K562 (cell line): ENCODE results near the gene ARHGEF25. TPM values are rescaled to one million over a fixed set of nuclear protein-coding genes. Genes with fewer than 3 reads are reported as not detected.

Experiments
- ATAC-seq: fragments of 200-7000 bp; cut with Tn5 transposase; 3 replicates; pipeline ENCODE4 v1.9.1; 2020; ENCODE audit warnings: moderate library complexity
- BruUV-seq: library from RNA; stranded (reverse); fragments of 400-500 nt; replicated peaks from 2 replicates; lab custom pipeline; 2021; lab: Mats Ljungman, UMichigan
- CTCF ChIA-PET: fragments of 300-600 bp; formaldehyde crosslinking; extraction: SDS; loops from one replicate; lab custom pipeline; 2021; ENCODE audit warnings: low intra/inter-chr PET ratio; lab: Yijun Ruan, JAX
- POLR2A ChIA-PET: fragments of 300-600, 350-650 bp; sonication (Branson Sonifier 250); formaldehyde crosslinking; extraction: SDS; loops from one replicate; lab custom pipeline; 2021; ENCODE audit warnings: antibody characterized with exemption, inconsistent platforms; lab: Yijun Ruan, JAX
- DNase-seq, 4 experiments: peaks; one replicate each; pipeline versions ENCODE4 v3.0.0 to v3.0.0-alpha.2; 2011 to 2018; ENCODE audit warnings: low spot score in 3 of 4, mixed read lengths in 3 of 4; ENCODE audit errors: extremely low read depth in 1 of 4
- FAIRE-seq: peaks from 2 replicates; lab custom pipeline; 2011; peaks lifted over from hg19 to GRCh38; lab: Jason Lieb, UNC
- H2AFZ ChIP-seq: 2 replicates; pipeline ENCODE4 v1.6.0; 2011; ENCODE audit warnings: low read depth, low read length, control low read depth, inconsistent platforms
- H3K27ac ChIP-seq: fragments of 200-600 bp; 3 replicates; pipeline ENCODE4 v1.8.0; 2011; ENCODE audit warnings: low read depth, mild to moderate bottlenecking, control low read depth, inconsistent platforms, low read length, moderate library complexity, mixed read lengths; ENCODE audit errors: extremely low read depth
- H3K27me3 ChIP-seq, 2 experiments: fragments of 300-600 bp in 1 of 2; 2 replicates in 1 of 2; 3 replicates in 1 of 2; pipeline versions ENCODE4 v1.6.0 to v1.8.0; 2011; ENCODE audit warnings: inconsistent platforms in 2 of 2, low read length in 2 of 2, mild to moderate bottlenecking in 1 of 2, mixed read lengths in 1 of 2, moderate library complexity in 1 of 2; ENCODE audit not compliant: control insufficient read depth in 2 of 2, insufficient read depth in 2 of 2
- H3K36me3 ChIP-seq: fragments of 300-600 bp; 3 replicates; pipeline ENCODE4 v1.8.0; 2011; ENCODE audit warnings: mild to moderate bottlenecking, low read length, inconsistent platforms; ENCODE audit not compliant: control insufficient read depth, insufficient read depth
- H3K4me1 ChIP-seq, 2 experiments: fragments of 200-600 bp in 1 of 2; replicated peaks in 1 of 2; 2 replicates in 1 of 2; 3 replicates in 1 of 2; pipeline versions ENCODE4 v1.5.1 to v1.8.0; 2011; ENCODE audit warnings: inconsistent platforms in 2 of 2, low read length in 2 of 2, mild to moderate bottlenecking in 1 of 2, mixed read lengths in 1 of 2, moderate library complexity in 1 of 2; ENCODE audit not compliant: control insufficient read depth in 2 of 2, insufficient read depth in 2 of 2
- H3K4me2 ChIP-seq: 2 replicates; pipeline ENCODE4 v1.6.1; 2011; ENCODE audit warnings: low read length, control low read depth, inconsistent platforms, mixed read lengths; ENCODE audit not compliant: insufficient read depth
- H3K4me3 ChIP-seq: fragments of 200-600 bp; sonication (generic), shearing (Covaris generic); 2 replicates; pipeline ENCODE4 v1.5.1; 2016; ENCODE audit warnings: control low read depth, inconsistent platforms
- H3K79me2 ChIP-seq: fragments of 200-600 bp; 3 replicates; pipeline ENCODE4 v1.8.0; 2011; ENCODE audit warnings: low read length, inconsistent platforms; ENCODE audit not compliant: control insufficient read depth, insufficient read depth
- H3K9ac ChIP-seq, 2 experiments: 2 replicates each; pipeline versions ENCODE4 v1.6.0 to v1.6.1; 2011; ENCODE audit warnings: low read depth in 2 of 2, low read length in 2 of 2, control low read depth in 1 of 2, inconsistent platforms in 1 of 2, mild to moderate bottlenecking in 1 of 2, mixed read lengths in 1 of 2; ENCODE audit not compliant: insufficient read depth in 1 of 2
- H3K9me1 ChIP-seq: one replicate; pipeline ENCODE4 v1.6.0; 2011; ENCODE audit warnings: inconsistent platforms, mild to moderate bottlenecking, low read length, moderate library complexity; ENCODE audit not compliant: control insufficient read depth, insufficient read depth
- H3K9me3 ChIP-seq: replicated peaks from 2 replicates; pipeline ENCODE4 v1.5.1; 2011; ENCODE audit warnings: low read depth, low read length, inconsistent platforms; ENCODE audit not compliant: control insufficient read depth, insufficient read depth
- H4K20me1 ChIP-seq: replicated peaks from 2 replicates; pipeline ENCODE4 v1.6.1; 2011; ENCODE audit warnings: low read length, inconsistent platforms, mixed read lengths; ENCODE audit not compliant: control insufficient read depth, insufficient read depth
- DLX4 ChIP-seq: fragments of 250-450 bp; sonication (Bioruptor Pico); IDR thresholded peaks from 2 replicates; pipeline ENCODE4 v1.6.1; 2021; ENCODE audit warnings: mild to moderate bottlenecking
- KAT8 ChIP-seq: fragments of 450-650 bp; IDR thresholded peaks from 2 replicates; pipeline ENCODE4 v1.6.1; 2016; ENCODE audit warnings: low read depth, mild to moderate bottlenecking
- NFIC ChIP-seq: fragments of 450-650 bp; IDR thresholded peaks from 2 replicates; pipeline ENCODE4 v1.6.1; 2017; ENCODE audit warnings: mild to moderate bottlenecking, inconsistent platforms
- ZNF561 ChIP-seq: fragments of 450-650 bp; formaldehyde crosslinking; conservative IDR thresholded peaks from 2 replicates; pipeline ENCODE4 v1.4.0; 2020; ENCODE audit warnings: mild to moderate bottlenecking, moderate library complexity
- WGBS: fragments of 100-300 bp; shearing (Covaris generic); methylation state at CpG from one replicate; pipeline ENCODE4 v1.1.6; 2016; ENCODE audit warnings: low coverage, mixed read lengths; ENCODE audit not compliant: insufficient coverage; ENCODE audit errors: missing lambda C conversion rate; 5-methylcytosine and 5-hydroxymethylcytosine counted together
- in situ Hi-C: fragments of 300-500 bp; cut with MboI; formaldehyde crosslinking; loops from 4 replicates; pipeline ENCODE4 v1.15.0; 2018; ENCODE audit warnings: inconsistent platforms, mixed read lengths
- intact Hi-C: fragments of 100-400 bp; cut with micrococcal nuclease; formaldehyde crosslinking; loops from 2 replicates; pipeline ENCODE4 v1.14.2; 2022
- polyA plus RNA-seq, 8 experiments: library from polyadenylated mRNA; depleted of rRNA in 4 of 8; stranded (reverse) in 5 of 8; unstranded in 3 of 8; fragments of >200 nt; fragmentation: Nextera tagmentation in 2 of 8; fragmentation: Illumina TruSeq in 1 of 8; extraction: Ambion mirVana in 2 of 8; extraction: Trizol in 1 of 8; gene quantifications; 2 replicates each; pipeline versions ENCODE4 v1.2.1 to v1.2.3, GENCODE V29; 2011 to 2014; ENCODE audit warnings: inconsistent platforms in 1 of 8, missing spikeins in 1 of 8
- total RNA-seq, 7 experiments: library from RNA; depleted of rRNA in 6 of 7; stranded (reverse); fragments of >200 nt in 6 of 7; fragmentation: Illumina TruSeq in 2 of 7; extraction: Trizol in 2 of 7; gene quantifications; 2 replicates each; pipeline versions ENCODE4 v1.2.1 to v1.2.3, GENCODE V29; 2011 to 2021; ENCODE audit warnings: low replicate concordance in 1 of 7
- TF ChIP-seq, protein P1 (sequence below): fragments of 200-800 bp; sonication (Bioruptor generic); IDR thresholded peaks from 2 replicates; pipeline ENCODE4 v1.6.1; 2017; ENCODE audit warnings: missing genetic modification characterization, missing compliant biosample characterization

The ARHGEF25 gene
- total and polyA plus RNA-seq, 9 of the 15 experiments (the other 6 are each of a cell fraction or from before 2014, with no cell fraction given): 0.13 to 17.3 (median 11.6) TPM

GRCh38 chr12:57616383-57617101 is 5.3 kb downstream of the ARHGEF25 start:
- no peak for TF ChIP-seq KAT8
- no peak for TF ChIP-seq DLX4 (CRISPR knock-in tag)
- TF ChIP-seq, protein P1, sequence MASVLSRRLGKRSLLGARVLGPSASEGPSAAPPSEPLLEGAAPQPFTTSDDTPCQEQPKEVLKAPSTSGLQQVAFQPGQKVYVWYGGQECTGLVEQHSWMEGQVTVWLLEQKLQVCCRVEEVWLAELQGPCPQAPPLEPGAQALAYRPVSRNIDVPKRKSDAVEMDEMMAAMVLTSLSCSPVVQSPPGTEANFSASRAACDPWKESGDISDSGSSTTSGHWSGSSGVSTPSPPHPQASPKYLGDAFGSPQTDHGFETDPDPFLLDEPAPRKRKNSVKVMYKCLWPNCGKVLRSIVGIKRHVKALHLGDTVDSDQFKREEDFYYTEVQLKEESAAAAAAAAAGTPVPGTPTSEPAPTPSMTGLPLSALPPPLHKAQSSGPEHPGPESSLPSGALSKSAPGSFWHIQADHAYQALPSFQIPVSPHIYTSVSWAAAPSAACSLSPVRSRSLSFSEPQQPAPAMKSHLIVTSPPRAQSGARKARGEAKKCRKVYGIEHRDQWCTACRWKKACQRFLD (CRISPR knock-in tag): no peak
- TF ChIP-seq ZNF561 (CRISPR knock-in tag): no peak
- peak; percentile 80 for TF ChIP-seq NFIC
- no peak for ATAC-seq
- ChIA-PET CTCF (no interaction called here), POLR2A (interaction anchor here (0.7 to 1.0 kb wide), 7 partner anchors 9 to 186 kb away, joined by 3 to 5 read pairs (median 3); no protein-coding TSS in a partner anchor)
- H3K27me3 ChIP-seq: no peaks in the 10 kb centered on the region
- no TSS peak for BruUV-seq
- peaks cover 2% of the 10 kb centered on the region; the same call in 2 of the 3 replicates for H3K79me2 ChIP-seq
- no peaks in the 10 kb centered on the region for H3K9me3 ChIP-seq
- peaks cover 16% of the 10 kb centered on the region; the same call in 2 of the 3 replicates for H3K36me3 ChIP-seq
- no peak for FAIRE-seq
- no peak overlapping the region for H3K27ac ChIP-seq
- no peaks in the 10 kb centered on the region for H4K20me1 ChIP-seq
- no peak overlapping the region for H2AFZ ChIP-seq
- H3K4me2 ChIP-seq: no peak overlapping the region
- H3K9ac ChIP-seq: no peak overlapping the region; a peak in 1 of 4 replicates
- WGBS: 58% methylated on average over 3 of the region's 3 CpGs
- DNase-seq: no peak
- in situ Hi-C loops (no loop called here), intact Hi-C loops (no loop called here)
- H3K9me1 ChIP-seq: peaks cover 4% of the 10 kb centered on the region
- H3K4me3 ChIP-seq: no peak overlapping the region
- peaks cover 43 to 52% of the 10 kb centered on the region in 2 experiments for H3K4me1 ChIP-seq
